Omental fat pad (tissue), 4 donors: ENCODE data around the gene CHMP4B. TPM values are rescaled to one million over a fixed set of nuclear protein-coding genes. Genes with fewer than 3 reads are reported as not detected.

Experiments
- ATAC-seq: fragments of 150-250 bp; one replicate; pipeline ENCODE4 v1.9.1; 2016; ENCODE audit warnings: mild to moderate bottlenecking, moderate library complexity; ENCODE audit not compliant: low FRiP score
- DNase-seq: peaks from one replicate; pipeline ENCODE4 v3.0.0-alpha.2; 2019; ENCODE audit warnings: low spot score
- CTCF ChIP-seq, 3 donors: fragments of 450-650 bp; IDR thresholded peaks; one replicate each; pipeline ENCODE4 v1.5.1; 2016 to 2017; ENCODE audit warnings: antibody characterized with exemption in 3 of 3, mild to moderate bottlenecking in 3 of 3, moderate library complexity in 2 of 3
- total RNA-seq, 4 donors: library from RNA; depleted of rRNA; stranded (reverse); fragments of >200 nt; gene quantifications; one replicate each; pipeline ENCODE4 v1.1.0, GENCODE V29; 2016

CHMP4B gene
- total RNA-seq, 4 donors from 2014 or later: 64.8 to 96.7 (median 69.8) TPM

- TF ChIP-seq CTCF (IDR thresholded peaks at IDR 0.05): no peak
- ATAC-seq (no peak), DNase-seq (no peak)
Observed at GRCh38 chr20:33875534-33876026, 64.4 kb downstream of the CHMP4B start.

GRCh38 chr20:33878583-33878982, 67.4 kb downstream of the CHMP4B start:
- ATAC-seq (no peak), DNase-seq (no peak)
- no peak for TF ChIP-seq CTCF (IDR thresholded peaks at IDR 0.05)

GRCh38 chr20:33880396-33880795, 69.2 kb downstream of the CHMP4B start:
- no peak for TF ChIP-seq CTCF (IDR thresholded peaks at IDR 0.05)
- ATAC-seq (no peak), DNase-seq (no peak)

GRCh38 chr20:33881989-33882388, 70.8 kb downstream of the CHMP4B start:
- TF ChIP-seq CTCF (IDR thresholded peaks at IDR 0.05): no peak
- ATAC-seq: no peak
- DNase-seq: no peak

- no peak for ATAC-seq
- TF ChIP-seq CTCF (IDR thresholded peaks at IDR 0.05): no peak
Observed at GRCh38 chr20:33882481-33882880, 71.3 kb downstream of the CHMP4B start.

GRCh38 chr20:33883164-33883563, 72.0 kb downstream of the CHMP4B start:
- DNase-seq (no peak), ATAC-seq (no peak)
- no peak for TF ChIP-seq CTCF (IDR thresholded peaks at IDR 0.05)

More at GRCh38 chr20:33882481-33882880, 71.3 kb downstream of the CHMP4B start:
- DNase-seq: no peak

- no peak for TF ChIP-seq CTCF (IDR thresholded peaks at IDR 0.05)
- ATAC-seq: no peak
- no peak for DNase-seq
Observed at GRCh38 chr20:33884633-33885032, 73.5 kb downstream of the CHMP4B start.
